Measurements from ENCODE around the gene ADAMTSL3.

ADAMTSL3 gene

DNA sequence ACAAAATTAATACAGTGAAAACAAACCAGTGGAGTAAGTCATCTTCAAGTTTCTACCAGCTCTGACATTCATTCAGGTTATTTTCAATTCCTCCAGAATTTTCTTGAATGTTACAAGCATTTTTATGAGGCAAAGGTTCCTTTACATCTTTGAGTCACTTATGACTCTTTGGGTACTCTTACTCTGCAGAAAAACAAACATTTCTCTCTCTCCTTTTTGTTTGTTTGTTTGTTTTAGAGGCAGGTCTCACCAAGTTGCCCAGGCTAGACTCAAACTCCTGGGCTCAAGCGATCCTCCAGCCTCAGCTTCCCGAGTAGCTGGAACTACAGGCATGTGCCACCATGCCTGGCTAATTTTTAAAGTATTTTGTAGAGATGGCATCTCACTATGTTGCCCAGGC is 233.5 kb downstream of the ADAMTSL3 start:
- DNase-seq, result no peak

GRCh38 chr15:83887961-83888360 is 234.0 kb downstream of the ADAMTSL3 start:
- no peak for DNase-seq

- no peak for DNase-seq
Measured at GRCh38 chr15:83889995-83890394, 236.1 kb downstream of the ADAMTSL3 start.

GRCh38 chr15:83890587-83890986 is 236.7 kb downstream of the ADAMTSL3 start:
- no peak for DNase-seq

DNA sequence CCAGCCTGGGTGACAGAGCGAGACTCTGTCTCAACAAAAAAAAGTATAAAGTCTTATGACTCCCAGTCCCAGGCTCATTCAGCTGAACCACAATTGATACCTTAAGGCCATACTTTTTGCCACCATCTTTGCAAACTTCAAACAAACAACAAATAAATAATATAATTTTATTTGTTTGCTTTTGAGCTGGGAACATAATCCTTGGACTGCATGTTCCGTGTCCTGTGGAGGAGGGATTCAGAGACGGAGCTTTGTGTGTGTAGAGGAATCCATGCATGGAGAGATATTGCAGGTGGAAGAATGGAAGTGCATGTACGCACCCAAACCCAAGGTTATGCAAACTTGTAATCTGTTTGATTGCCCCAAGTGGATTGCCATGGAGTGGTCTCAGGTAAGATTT is 238.6 kb downstream of the ADAMTSL3 start:
- DNase-seq, result no peak

DNA sequence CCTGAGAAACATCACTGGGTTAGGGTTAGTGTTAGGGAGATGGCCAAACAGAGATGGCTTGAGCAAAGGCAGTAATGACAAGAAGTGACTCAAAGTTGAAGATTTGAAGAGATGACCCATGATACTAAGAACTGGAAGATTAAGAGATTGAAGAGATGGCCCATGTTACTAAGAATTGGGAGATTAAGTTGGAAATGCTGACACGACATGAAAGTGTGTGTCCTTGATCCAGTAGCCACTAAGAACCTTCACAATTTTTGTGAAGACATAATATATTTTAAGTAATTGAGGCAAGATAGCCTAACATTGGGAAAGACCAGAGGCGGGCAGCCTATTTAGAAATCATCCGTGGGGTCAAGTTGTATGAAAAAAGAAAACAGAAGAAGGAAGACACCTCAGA is 239.4 kb downstream of the ADAMTSL3 start:
- DNase-seq, result no peak

- no peak for DNase-seq
Measured at GRCh38 chr15:83897037-83897436, 243.1 kb downstream of the ADAMTSL3 start.

DNA sequence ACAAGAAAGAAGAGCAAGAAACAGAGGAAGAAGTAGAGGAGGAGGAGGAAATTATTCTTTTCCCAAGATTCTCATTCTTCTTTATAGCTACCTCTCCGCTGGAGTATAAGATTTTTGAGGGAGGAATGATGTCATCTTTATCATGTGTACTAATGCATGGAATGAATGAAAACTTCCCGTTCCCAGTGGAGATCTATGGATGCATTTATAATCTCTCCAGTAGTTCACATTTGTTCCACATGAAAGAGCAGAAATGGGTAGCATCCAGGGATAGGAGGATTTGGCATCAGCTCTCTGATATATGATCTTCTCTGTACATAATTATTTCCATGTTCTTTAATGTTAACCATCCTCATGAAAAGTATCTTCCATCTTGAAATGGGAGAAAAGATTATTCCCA is 244.4 kb downstream of the ADAMTSL3 start:
- DNase-seq, result no peak

- no peak for DNase-seq
Measured at GRCh38 chr15:83899670-83900069, 245.7 kb downstream of the ADAMTSL3 start.

- DNase-seq, result no peak
Measured at GRCh38 chr15:83904107-83905040, 250.5 kb downstream of the ADAMTSL3 start.

- DNase-seq, result no peak
Measured at GRCh38 chr15:83905556-83906273, 251.8 kb downstream of the ADAMTSL3 start.

DNA sequence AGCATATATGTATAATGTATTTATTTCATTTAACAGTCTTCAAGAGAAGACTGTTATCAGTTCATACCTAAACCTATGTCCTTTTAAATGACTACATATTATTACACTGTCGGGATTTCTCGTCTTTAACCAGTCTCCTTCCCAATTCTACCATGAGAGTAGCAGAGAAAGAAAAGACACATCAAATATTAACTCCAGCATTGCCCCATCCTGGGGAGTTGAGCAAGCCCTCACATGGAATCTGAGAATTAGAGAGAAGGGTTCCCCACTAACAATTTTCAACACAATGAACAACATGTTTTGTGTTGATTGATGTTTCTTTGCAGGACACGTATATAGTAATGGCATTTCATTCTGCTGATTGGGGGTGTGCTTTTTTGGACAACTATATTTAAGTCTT is 257.4 kb downstream of the ADAMTSL3 start:
- DNase-seq, result no peak

- no peak for DNase-seq
Measured at GRCh38 chr15:83912343-83912742, 258.4 kb downstream of the ADAMTSL3 start.

GRCh38 chr15:83913034-83913632 is 259.2 kb downstream of the ADAMTSL3 start:
- DNase-seq, result no peak

GRCh38 chr15:83914906-83915305 is 261.0 kb downstream of the ADAMTSL3 start:
- no peak for DNase-seq

DNA sequence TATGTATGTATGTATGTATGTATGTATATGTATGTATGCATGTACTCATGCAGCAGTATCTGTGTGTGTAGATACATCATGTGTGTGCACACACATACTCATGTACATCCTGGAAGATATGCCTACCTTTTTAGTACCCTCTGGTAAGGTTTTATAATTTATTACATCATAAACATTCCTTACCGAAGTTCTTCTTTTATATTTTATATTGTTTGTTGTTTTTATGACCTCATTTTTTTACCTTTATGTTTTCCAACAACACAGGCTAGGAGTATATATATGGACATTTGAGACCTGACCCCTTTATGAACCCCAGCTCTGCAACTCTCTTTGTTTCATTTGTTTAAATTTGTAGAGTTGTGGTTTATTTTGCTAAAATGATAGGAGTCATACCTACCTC is 263.5 kb downstream of the ADAMTSL3 start:
- DNase-seq, result no peak

DNA sequence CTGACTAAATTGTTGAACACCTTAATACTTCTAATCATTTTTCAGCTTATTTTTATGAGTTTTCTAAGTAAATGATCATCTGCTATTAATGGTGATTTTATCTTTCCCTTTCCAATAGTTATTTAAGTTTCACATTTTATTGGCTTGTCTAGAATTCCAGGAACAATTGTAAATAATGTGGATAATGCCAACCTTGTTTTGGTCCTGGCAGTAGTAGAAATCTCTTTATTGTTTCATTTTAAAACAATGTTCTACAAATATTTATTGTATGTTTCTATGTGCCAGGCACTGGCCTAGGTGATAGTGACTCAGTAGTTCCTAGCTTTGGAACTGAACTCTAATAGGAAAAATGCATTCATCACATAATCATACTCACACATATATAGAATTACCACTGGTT is 264.1 kb downstream of the ADAMTSL3 start:
- no peak for DNase-seq

- DNase-seq, result peak in 1 of 2 donors; percentile 19
Measured at GRCh38 chr15:83919319-83919830, 265.5 kb downstream of the ADAMTSL3 start.

DNA sequence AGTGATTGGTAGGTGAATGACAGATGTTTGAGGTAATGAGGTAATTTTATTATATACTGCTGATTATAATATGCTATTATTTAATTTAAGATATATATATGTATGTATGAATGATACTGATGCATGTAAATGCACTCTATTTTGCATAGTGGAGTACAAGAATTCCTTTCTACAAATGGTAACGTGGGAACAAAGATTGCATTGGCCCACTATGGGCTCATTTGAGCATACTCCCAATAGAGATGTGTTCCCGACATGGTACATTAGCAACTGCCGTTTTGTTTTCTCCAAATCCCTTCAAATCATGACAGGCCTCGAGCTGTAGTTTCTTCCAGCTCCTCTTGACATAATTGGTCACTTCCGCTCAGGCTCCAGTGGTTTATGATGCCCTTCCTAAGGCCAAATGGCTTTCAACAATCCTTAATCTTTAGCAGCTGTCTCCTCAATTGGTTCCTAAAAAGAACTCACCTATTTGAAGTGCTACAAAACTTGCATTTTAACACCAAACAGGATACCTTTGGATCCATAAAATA is 266.1 kb downstream of the ADAMTSL3 start:
- no peak for DNase-seq

GRCh38 chr15:83922649-83923294 is 268.8 kb downstream of the ADAMTSL3 start:
- no peak for DNase-seq

DNA sequence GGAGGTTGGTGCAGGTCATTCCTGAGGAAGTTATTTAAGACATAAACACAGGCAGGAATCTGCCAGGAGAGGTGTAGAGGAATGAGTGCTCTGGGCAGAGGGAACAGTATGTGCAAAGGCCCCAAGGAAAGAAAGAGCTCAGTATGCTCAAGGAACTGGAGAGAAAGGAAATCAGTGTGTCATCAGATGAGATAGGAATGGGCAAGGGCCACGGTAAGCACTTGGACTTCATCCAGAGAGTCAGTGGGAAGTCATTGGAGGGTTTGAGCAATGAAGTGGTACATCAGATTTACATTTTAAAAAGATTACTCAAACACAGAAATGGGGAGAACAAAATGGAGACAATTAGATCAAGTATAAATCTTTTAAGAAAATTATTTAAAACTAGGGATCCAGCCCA is 272.2 kb downstream of the ADAMTSL3 start:
- DNase-seq, result no peak

- DNase-seq, result no peak
Measured at GRCh38 chr15:83927704-83928391, 273.9 kb downstream of the ADAMTSL3 start.

Data from stimulated activated CD4-positive, alpha-beta T cell treated with anti-CD3 and anti-CD28 coated beads, Interleukin-2, amount 100 ng/mL, for 24 hours (primary cell).